GM21529 (cell line): ENCODE data around the gene MROH8.

ENCODE experiments used
- ATAC-seq: cut with Tn5 transposase; IDR thresholded peaks from one replicate; pipeline ENCODE4 v1.9.1; 2021; ENCODE audit not compliant: unreplicated experiment

MROH8 gene

GRCh38 chr20:37178839-37179682, at the start of gene MROH8, which contains the start of gene RPN2:
Gene MROH8, minus strand, starts transcription at chr20:37179548.
Gene RPN2, plus strand, starts transcription at chr20:37179330. Its CDS starts 27 bp downstream, at chr20:37179357.
- peak; percentile 89 for ATAC-seq

- no peak for ATAC-seq
Measured at GRCh38 chr20:37228656-37229055, 49.3 kb upstream of the MROH8 start.

GRCh38 chr20:37228082-37228481, 48.7 kb upstream of the MROH8 start:
- no peak for ATAC-seq

GRCh38 chr20:37226889-37227288, 47.5 kb upstream of the MROH8 start:
- no peak for ATAC-seq

- ATAC-seq: no peak
Measured at GRCh38 chr20:37225146-37225545, 45.8 kb upstream of the MROH8 start.

GRCh38 chr20:37223053-37223452, 43.7 kb upstream of the MROH8 start:
- no peak for ATAC-seq

- ATAC-seq: no peak
Measured at GRCh38 chr20:37222086-37222485, 42.7 kb upstream of the MROH8 start.

- no peak for ATAC-seq
Measured at GRCh38 chr20:37220731-37221130, 41.4 kb upstream of the MROH8 start.

- ATAC-seq: no peak
Measured at GRCh38 chr20:37219751-37220668, 40.7 kb upstream of the MROH8 start.

GRCh38 chr20:37218976-37219375, 39.6 kb upstream of the MROH8 start:
- no peak for ATAC-seq

GRCh38 chr20:37218441-37218840, 39.1 kb upstream of the MROH8 start:
- ATAC-seq: no peak

GRCh38 chr20:37209661-37210314, 30.4 kb upstream of the MROH8 start:
- no peak for ATAC-seq

- ATAC-seq: no peak
Measured at GRCh38 chr20:37209193-37209592, 29.8 kb upstream of the MROH8 start.

- no peak for ATAC-seq
Measured at GRCh38 chr20:37207171-37207570, 27.8 kb upstream of the MROH8 start.

GRCh38 chr20:37205794-37206193, 26.4 kb upstream of the MROH8 start:
- ATAC-seq: no peak

- no peak for ATAC-seq
Measured at GRCh38 chr20:37205130-37205529, 25.8 kb upstream of the MROH8 start.

GRCh38 chr20:37204056-37204455, 24.7 kb upstream of the MROH8 start:
- ATAC-seq: no peak

- ATAC-seq: no peak
Measured at GRCh38 chr20:37202267-37202943, 23.1 kb upstream of the MROH8 start.

- ATAC-seq: no peak
Measured at GRCh38 chr20:37201827-37202162, 22.4 kb upstream of the MROH8 start.

- no peak for ATAC-seq
Measured at GRCh38 chr20:37200926-37201826, 21.8 kb upstream of the MROH8 start.
